Stimulated activated CD8-positive, alpha-beta memory T cell treated with anti-CD3 and anti-CD28 coated beads, Interleukin-2, amount 100 ng/mL, for 48 hours (primary cell): ENCODE measurements around the gene CDKN1A.
"Not testable (repeated sequence)": the region's sequence is repeated elsewhere in the genome, so short reads cannot be mapped to it uniquely, and the experiment has no call there.

Experiments
- DNase-seq, 2 donors: peaks; one replicate each; pipeline ENCODE4 v3.0.0-alpha.2; 2020; ENCODE audit warnings: low read depth in 2 of 2

Gene CDKN1A

DNA sequence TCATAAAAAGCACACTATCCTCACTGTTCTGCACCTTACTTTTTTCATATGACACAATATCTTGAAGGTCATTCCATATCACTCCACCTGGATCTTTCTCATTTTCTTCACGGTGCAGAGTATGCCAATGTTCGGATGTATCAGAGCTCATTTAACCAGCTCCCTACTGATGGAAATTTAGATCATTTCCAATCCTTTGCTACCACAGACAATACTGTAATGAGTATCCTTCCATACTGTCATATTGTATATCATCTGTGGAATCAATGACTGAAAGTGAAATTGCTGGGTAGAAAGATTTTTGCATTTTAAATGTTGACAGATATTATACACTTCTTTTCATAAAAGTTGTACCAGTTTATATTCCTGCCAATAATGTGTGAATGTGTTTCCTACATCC lies 16.9 kb downstream of the CDKN1A start:
- DNase-seq = no peak

DNA sequence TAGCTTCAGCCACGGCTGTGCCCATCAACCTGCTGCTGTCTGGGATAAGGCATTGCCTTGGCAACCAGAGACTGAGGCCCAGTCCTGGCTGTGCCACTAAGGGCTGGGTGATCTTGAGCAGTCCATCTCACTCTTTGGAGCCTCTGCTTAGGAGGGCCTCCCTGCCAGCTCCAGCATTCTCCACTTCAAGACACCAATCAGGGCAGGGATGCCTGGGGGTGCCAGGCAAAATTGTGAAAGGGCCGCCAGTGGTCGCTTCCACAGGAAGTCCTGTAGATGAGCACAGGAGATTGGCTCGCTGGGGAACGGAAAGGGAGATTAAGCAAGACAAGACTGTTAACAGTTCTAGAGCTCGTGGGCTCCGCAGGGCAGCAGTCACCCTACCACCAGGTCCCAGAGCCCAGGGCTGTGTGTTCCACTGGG lies 19.0 kb downstream of the CDKN1A start, which contains the start of gene RAB44:
Gene RAB44 (plus strand): TSS at position 346 of the 423 bp plus-strand sequence. CDS start 6,410 bp downstream, outside the sequence.
- DNase-seq = no peak

GRCh38 chr6:36698196-36698595 lies 19.7 kb downstream of the CDKN1A start:
- DNase-seq = no peak

DNA sequence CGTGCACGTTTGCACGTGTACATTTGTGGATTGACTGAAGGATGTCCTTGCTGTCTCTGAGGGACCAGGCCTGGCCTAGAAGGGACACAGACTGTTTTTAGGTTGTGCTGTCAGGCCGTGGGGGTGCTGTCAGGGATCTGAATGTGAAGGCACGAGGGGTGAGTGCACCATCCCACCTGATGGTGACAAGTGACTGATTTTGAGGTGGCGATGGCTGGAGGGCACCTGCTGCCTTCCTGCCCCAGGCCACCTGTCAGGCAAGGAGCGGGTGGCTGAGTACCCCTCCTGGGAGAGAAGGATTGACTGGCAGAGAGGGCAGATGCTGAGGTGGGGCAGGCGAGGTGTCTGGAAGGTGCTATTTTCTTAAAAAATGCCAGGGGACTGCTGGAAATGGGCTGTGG lies 20.4 kb downstream of the CDKN1A start:
- DNase-seq = no peak

GRCh38 chr6:36699348-36699747 lies 20.8 kb downstream of the CDKN1A start:
- DNase-seq = no peak

DNA sequence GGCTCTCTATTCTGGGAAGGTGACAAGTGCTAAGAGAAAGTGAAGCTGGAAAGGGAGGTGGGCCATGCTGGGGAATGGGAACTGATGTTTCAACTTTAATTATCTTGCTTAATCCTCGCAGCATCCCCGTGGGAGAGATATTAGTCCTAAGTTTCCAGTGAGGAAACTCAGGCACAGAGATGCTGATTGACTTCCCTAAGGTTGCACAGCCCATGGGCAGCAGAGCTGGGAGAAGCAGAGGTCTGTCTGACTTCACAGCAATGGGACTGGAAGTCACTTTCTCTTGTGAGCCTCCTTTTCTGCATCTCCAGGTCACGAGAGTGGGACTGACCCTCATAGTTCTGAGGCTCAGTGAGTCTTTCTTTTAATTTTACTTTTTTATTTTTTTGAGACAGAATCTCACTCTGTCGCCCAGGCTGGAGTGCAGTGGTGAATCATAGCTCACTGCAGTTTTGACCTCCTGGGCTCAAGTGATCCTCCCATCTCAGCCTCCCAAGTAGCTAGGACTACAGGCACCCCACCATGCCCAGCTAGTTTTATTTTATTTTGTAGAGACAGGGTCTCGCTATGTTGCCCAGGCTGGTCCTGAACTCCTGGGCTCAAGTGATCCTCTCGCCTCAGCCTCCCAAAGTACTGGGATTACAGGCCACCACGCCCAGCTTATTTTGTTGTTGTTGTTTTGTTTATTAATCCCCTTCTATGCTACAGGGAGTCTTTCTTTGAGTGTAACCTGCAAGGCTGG lies 21.7 kb downstream of the CDKN1A start:
- no peak for DNase-seq

DNA sequence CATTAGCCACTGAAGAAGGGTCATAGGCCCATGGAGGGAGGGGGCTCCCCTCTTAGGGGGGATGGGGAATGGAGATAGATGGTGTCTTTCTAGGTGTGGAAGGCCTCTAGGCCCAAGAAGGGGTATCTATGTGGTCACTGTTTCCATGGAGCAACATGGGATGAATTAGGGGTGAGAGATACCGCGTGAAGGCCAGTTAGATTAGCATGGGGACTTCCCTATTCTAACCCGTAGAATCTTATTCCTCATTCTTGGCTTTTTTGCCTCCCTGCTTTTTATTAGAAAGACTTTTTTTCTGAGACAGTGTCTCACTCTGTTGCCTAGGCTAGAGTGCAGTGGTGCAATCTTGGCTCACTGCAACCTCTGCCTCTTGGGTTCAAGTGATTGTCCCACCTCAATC lies 22.3 kb downstream of the CDKN1A start:
- no peak for DNase-seq

- no peak for DNase-seq
Observed at GRCh38 chr6:36701401-36701991, 23.0 kb downstream of the CDKN1A start.

GRCh38 chr6:36702656-36703055 lies 24.1 kb downstream of the CDKN1A start:
- no peak for DNase-seq

- DNase-seq = no peak
Observed at GRCh38 chr6:36703081-36703606, 24.6 kb downstream of the CDKN1A start.

- no peak for DNase-seq
Observed at GRCh38 chr6:36703982-36704381, 25.5 kb downstream of the CDKN1A start.

GRCh38 chr6:36704961-36705577 lies 26.6 kb downstream of the CDKN1A start:
- DNase-seq = not testable (repeated sequence)

DNA sequence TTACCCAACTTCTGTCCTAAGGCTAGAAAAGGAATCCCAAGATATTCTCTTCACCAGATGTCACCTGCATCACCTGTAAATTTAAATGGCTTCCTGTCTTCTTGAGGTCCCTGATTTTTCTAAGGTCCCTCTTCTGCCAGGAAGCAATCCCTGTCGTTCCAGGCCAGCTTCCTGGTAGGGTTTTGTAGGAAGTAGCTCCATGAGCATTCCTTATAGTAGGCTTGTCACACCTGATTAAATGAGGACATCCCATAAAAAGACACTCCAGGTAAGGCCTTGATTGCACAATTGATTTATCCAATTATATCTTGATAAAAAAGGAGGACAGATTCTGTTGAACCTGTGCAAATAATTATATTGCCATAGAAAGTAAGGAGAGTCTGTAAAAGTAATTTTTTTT lies 27.8 kb downstream of the CDKN1A start:
- no peak for DNase-seq

- DNase-seq = no peak
Observed at GRCh38 chr6:36712816-36713215, 34.3 kb downstream of the CDKN1A start.

- no peak for DNase-seq
Observed at GRCh38 chr6:36713846-36714245, 35.3 kb downstream of the CDKN1A start.

GRCh38 chr6:36714511-36714910 lies 36.0 kb downstream of the CDKN1A start:
- DNase-seq = no peak

GRCh38 chr6:36715469-36715868 lies 37.0 kb downstream of the CDKN1A start:
- DNase-seq = no peak

GRCh38 chr6:36716476-36717093 lies 38.1 kb downstream of the CDKN1A start:
- no peak for DNase-seq

GRCh38 chr6:36717231-36717825 lies 38.8 kb downstream of the CDKN1A start:
- DNase-seq = no peak

DNA sequence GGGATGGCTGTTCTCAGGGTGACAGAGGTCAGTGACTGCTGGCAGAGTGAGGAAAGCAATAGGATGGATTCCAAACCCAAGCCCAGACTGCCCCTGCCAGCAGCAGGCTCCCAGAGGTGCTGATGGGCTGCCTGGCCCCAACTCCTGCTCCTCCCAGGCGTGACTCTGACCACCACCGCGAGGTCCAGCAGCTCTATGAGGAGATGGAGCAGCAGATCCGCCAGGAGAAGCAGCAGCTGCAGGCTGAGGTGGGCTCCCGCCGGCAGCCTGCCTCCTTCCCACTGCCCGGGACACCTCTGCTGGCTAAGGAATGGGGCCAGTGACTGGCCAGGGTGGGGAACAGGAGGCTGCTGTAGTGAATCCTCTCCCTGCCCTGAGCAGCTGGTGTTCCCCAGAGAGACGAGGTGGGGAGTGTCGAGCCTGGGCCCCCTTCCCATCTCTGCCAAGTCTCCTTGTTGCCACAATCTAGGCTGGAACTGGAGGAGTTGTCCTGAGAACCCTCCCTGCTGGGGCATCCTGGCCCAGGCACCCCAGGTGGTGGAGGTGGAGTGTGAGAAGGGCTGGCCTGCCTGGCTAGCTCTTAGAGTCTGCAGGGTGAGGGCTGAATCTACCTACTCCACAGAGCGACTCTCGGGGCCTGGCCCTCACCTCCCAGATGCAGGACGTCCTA lies 39.5 kb downstream of the CDKN1A start:
- no peak for DNase-seq

DNA sequence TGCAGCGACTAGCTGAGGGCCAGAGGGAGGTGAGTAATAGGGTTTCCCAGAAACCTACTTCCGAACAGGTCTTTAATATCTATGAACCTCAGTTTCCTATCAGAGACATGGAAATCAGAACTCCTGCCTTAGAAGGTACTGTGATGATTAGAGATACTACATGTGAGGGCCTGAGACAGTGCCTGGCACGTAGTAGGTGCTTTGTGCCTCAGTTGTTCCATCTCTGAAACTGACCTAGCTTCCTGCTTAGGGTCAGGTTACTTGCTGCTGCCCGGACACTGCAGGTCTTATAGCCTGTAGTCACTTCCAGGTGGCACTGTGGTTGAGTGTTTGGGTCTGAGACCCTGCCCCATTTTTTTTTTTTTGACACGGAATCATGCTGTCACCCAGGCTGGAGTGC lies 40.0 kb downstream of the CDKN1A start:
- DNase-seq = no peak
